ENCODE data around the gene ALDH1A1. TPM values are rescaled to one million over a fixed set of nuclear protein-coding genes. Genes with fewer than 3 reads are reported as not detected.

Gene ALDH1A1
- polyA plus RNA-seq, 3 donors: 28.6 to 117 (median 105) TPM

- Histone ChIP-seq H3K27ac (ENCODE audit: low read depth in 1 of 2, low read length in 2 of 2) (no peak overlapping the region), H3K36me3 (replicated peaks in 1 of 2; ENCODE audit: control insufficient read depth in 1 of 2, insufficient read depth in 2 of 2, low read length in 2 of 2) (no peaks in the 10 kb centered on the region), H3K4me3 (replicated peaks in 1 of 3; ENCODE audit: low read depth in 2 of 3, low read length in 3 of 3) (no peak overlapping the region), H3K79me2 (ENCODE audit: insufficient read depth, low read length) (no peaks in the 10 kb centered on the region), H3K27me3 (ENCODE audit: control insufficient read depth in 2 of 2, insufficient read depth in 2 of 2, low read length in 2 of 2) (no peaks in the 10 kb centered on the region), H4K20me1 (ENCODE audit: insufficient read depth, low read length) (no peaks in the 10 kb centered on the region), H3K9ac (ENCODE audit: insufficient read depth, low read length, poor library complexity, severe bottlenecking) (no peak overlapping the region), H2AFZ (ENCODE audit: insufficient read depth, low read depth, low read length, poor library complexity, severe bottlenecking) (no peak overlapping the region), H3K4me1 (ENCODE audit: control insufficient read depth in 1 of 2, insufficient read depth in 2 of 2, low read length in 2 of 2) (peaks cover 0 to 3% of the 10 kb centered on the region in 2 donors), H3K4me2 (replicated peaks; ENCODE audit: extremely low read depth, low read length, poor library complexity, severe bottlenecking) (no peak overlapping the region), H3K9me3 (replicated peaks in 1 of 2; ENCODE audit: control insufficient read depth in 1 of 2, insufficient read depth in 1 of 2, low read length in 2 of 2) (no peaks in the 10 kb centered on the region)
- H3K4me3 Mint-ChIP-seq: no peak overlapping the region
- TF ChIP-seq, protein P1, sequence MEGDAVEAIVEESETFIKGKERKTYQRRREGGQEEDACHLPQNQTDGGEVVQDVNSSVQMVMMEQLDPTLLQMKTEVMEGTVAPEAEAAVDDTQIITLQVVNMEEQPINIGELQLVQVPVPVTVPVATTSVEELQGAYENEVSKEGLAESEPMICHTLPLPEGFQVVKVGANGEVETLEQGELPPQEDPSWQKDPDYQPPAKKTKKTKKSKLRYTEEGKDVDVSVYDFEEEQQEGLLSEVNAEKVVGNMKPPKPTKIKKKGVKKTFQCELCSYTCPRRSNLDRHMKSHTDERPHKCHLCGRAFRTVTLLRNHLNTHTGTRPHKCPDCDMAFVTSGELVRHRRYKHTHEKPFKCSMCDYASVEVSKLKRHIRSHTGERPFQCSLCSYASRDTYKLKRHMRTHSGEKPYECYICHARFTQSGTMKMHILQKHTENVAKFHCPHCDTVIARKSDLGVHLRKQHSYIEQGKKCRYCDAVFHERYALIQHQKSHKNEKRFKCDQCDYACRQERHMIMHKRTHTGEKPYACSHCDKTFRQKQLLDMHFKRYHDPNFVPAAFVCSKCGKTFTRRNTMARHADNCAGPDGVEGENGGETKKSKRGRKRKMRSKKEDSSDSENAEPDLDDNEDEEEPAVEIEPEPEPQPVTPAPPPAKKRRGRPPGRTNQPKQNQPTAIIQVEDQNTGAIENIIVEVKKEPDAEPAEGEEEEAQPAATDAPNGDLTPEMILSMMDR (IDR thresholded peaks at IDR 0.05): no peak
- H3K9me3 Mint-ChIP-seq: no peaks in the 10 kb centered on the region
- peaks cover 18% of the 10 kb centered on the region for H3K4me1 Mint-ChIP-seq
- no peak overlapping the region for H3K27ac Mint-ChIP-seq
- WGBS (ENCODE audit: insufficient coverage): no CpG with 5 or more reads among the region's 5 CpGs
- DNase-seq: no peak
- peaks cover 0 to 2% (median 0%) of the 10 kb centered on the region in 3 donors for H3K27me3 Mint-ChIP-seq (ENCODE audit: low read depth in 3 of 3)
- intact Hi-C loops (cut with micrococcal nuclease): no loop called here
- H3K36me3 Mint-ChIP-seq: no peaks in the 10 kb centered on the region
These were observed 42.5 kb upstream of the ALDH1A1 start for GRCh38 chr9:72995131-72996024.

- Histone ChIP-seq H3K4me3 (replicated peaks in 1 of 3; ENCODE audit: low read depth in 2 of 3, low read length in 3 of 3) (no peak overlapping the region), H3K9me3 (replicated peaks in 1 of 2; ENCODE audit: control insufficient read depth in 1 of 2, insufficient read depth in 1 of 2, low read length in 2 of 2) (no peaks in the 10 kb centered on the region), H3K9ac (ENCODE audit: insufficient read depth, low read length, poor library complexity, severe bottlenecking) (no peak overlapping the region), H3K79me2 (ENCODE audit: insufficient read depth, low read length) (no peaks in the 10 kb centered on the region), H3K4me1 (ENCODE audit: control insufficient read depth in 1 of 2, insufficient read depth in 2 of 2, low read length in 2 of 2) (no peaks in the 10 kb centered on the region), H4K20me1 (ENCODE audit: insufficient read depth, low read length) (no peaks in the 10 kb centered on the region), H3K4me2 (replicated peaks; ENCODE audit: extremely low read depth, low read length, poor library complexity, severe bottlenecking) (no peak overlapping the region), H3K27me3 (ENCODE audit: control insufficient read depth in 2 of 2, insufficient read depth in 2 of 2, low read length in 2 of 2) (no peaks in the 10 kb centered on the region), H3K27ac (ENCODE audit: low read depth in 1 of 2, low read length in 2 of 2) (no peak overlapping the region), H3K36me3 (replicated peaks in 1 of 2; ENCODE audit: control insufficient read depth in 1 of 2, insufficient read depth in 2 of 2, low read length in 2 of 2) (no peaks in the 10 kb centered on the region), H2AFZ (ENCODE audit: insufficient read depth, low read depth, low read length, poor library complexity, severe bottlenecking) (no peak overlapping the region)
- Mint-ChIP-seq H3K27ac (no peak overlapping the region), H3K36me3 (no peaks in the 10 kb centered on the region), H3K9me3 (no peaks in the 10 kb centered on the region), H3K4me3 (no peak overlapping the region), H3K4me1 (peaks cover 13% of the 10 kb centered on the region), H3K27me3 (ENCODE audit: low read depth in 3 of 3) (peaks cover 0 to 2% (median 0%) of the 10 kb centered on the region in 3 donors)
- TF ChIP-seq, protein P1 (IDR thresholded peaks at IDR 0.05): no peak
- WGBS (ENCODE audit: insufficient coverage): no CpG with 5 or more reads among the region's 2 CpGs
- DNase-seq: no peak
- intact Hi-C loops (cut with micrococcal nuclease): no loop called here
These were observed 38.9 kb upstream of the ALDH1A1 start for GRCh38 chr9:72991772-72992171.

Data from CD14-positive monocyte (primary cell).